Measurements from ENCODE around the gene RND1. TPM values are rescaled to one million over a fixed set of nuclear protein-coding genes. Genes with fewer than 3 reads are reported as not detected.

The RND1 gene
- total and polyA plus RNA-seq, 2 of the 13 experiments (the other 11 are each of a cell fraction or from before 2014, with no cell fraction given), result 1.8 to 1.9 TPM

- TF ChIP-seq, protein P1, sequence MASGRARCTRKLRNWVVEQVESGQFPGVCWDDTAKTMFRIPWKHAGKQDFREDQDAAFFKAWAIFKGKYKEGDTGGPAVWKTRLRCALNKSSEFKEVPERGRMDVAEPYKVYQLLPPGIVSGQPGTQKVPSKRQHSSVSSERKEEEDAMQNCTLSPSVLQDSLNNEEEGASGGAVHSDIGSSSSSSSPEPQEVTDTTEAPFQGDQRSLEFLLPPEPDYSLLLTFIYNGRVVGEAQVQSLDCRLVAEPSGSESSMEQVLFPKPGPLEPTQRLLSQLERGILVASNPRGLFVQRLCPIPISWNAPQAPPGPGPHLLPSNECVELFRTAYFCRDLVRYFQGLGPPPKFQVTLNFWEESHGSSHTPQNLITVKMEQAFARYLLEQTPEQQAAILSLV (CRISPR knock-in tag; IDR thresholded peaks at IDR 0.05; ENCODE audit: borderline replicate concordance), result no peak
- TF ChIP-seq ZBTB2 (CRISPR knock-in tag; IDR thresholded peaks at IDR 0.05; ENCODE audit: low read depth) (no peak), ZKSCAN1 (IDR thresholded peaks at IDR 0.05; ENCODE audit: low read length) (no peak), ZMYM3 (CRISPR knock-in tag; IDR thresholded peaks at IDR 0.05) (0 out of 2 replicates have a peak, but pooled peaks have one; percentile 14), SNRNP70 (IDR thresholded peaks at IDR 0.05; ENCODE audit: low read depth, low read length) (no peak), E2F1 (CRISPR knock-in tag; IDR thresholded peaks at IDR 0.05) (no peak), ZNF580 (CRISPR knock-in tag; IDR thresholded peaks at IDR 0.05; ENCODE audit: borderline replicate concordance, low read depth) (peak; percentile 71; the same call in 1 of the 2 replicates), ZNF33A (CRISPR knock-in tag; IDR thresholded peaks at IDR 0.05; ENCODE audit: borderline replicate concordance) (no peak), TEF (CRISPR knock-in tag; IDR thresholded peaks at IDR 0.05) (no peak), U2AF2 (IDR thresholded peaks at IDR 0.05; ENCODE audit: low read depth, low read length) (no peak)
- TF ChIP-seq, protein P2, sequence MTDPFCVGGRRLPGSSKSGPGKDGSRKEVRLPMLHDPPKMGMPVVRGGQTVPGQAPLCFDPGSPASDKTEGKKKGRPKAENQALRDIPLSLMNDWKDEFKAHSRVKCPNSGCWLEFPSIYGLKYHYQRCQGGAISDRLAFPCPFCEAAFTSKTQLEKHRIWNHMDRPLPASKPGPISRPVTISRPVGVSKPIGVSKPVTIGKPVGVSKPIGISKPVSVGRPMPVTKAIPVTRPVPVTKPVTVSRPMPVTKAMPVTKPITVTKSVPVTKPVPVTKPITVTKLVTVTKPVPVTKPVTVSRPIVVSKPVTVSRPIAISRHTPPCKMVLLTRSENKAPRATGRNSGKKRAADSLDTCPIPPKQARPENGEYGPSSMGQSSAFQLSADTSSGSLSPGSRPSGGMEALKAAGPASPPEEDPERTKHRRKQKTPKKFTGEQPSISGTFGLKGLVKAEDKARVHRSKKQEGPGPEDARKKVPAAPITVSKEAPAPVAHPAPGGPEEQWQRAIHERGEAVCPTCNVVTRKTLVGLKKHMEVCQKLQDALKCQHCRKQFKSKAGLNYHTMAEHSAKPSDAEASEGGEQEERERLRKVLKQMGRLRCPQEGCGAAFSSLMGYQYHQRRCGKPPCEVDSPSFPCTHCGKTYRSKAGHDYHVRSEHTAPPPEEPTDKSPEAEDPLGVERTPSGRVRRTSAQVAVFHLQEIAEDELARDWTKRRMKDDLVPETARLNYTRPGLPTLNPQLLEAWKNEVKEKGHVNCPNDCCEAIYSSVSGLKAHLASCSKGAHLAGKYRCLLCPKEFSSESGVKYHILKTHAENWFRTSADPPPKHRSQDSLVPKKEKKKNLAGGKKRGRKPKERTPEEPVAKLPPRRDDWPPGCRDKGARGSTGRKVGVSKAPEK (CRISPR knock-in tag; IDR thresholded peaks at IDR 0.05; ENCODE audit: borderline replicate concordance), result no peak
- TF ChIP-seq, protein P3, sequence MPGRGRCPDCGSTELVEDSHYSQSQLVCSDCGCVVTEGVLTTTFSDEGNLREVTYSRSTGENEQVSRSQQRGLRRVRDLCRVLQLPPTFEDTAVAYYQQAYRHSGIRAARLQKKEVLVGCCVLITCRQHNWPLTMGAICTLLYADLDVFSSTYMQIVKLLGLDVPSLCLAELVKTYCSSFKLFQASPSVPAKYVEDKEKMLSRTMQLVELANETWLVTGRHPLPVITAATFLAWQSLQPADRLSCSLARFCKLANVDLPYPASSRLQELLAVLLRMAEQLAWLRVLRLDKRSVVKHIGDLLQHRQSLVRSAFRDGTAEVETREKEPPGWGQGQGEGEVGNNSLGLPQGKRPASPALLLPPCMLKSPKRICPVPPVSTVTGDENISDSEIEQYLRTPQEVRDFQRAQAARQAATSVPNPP (CRISPR knock-in tag; IDR thresholded peaks at IDR 0.05), result no peak
- TF ChIP-seq, protein P4, sequence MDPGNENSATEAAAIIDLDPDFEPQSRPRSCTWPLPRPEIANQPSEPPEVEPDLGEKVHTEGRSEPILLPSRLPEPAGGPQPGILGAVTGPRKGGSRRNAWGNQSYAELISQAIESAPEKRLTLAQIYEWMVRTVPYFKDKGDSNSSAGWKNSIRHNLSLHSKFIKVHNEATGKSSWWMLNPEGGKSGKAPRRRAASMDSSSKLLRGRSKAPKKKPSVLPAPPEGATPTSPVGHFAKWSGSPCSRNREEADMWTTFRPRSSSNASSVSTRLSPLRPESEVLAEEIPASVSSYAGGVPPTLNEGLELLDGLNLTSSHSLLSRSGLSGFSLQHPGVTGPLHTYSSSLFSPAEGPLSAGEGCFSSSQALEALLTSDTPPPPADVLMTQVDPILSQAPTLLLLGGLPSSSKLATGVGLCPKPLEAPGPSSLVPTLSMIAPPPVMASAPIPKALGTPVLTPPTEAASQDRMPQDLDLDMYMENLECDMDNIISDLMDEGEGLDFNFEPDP (CRISPR knock-in tag; conservative IDR thresholded peaks at IDR 0.05), result no peak
- TF ChIP-seq, protein P5, sequence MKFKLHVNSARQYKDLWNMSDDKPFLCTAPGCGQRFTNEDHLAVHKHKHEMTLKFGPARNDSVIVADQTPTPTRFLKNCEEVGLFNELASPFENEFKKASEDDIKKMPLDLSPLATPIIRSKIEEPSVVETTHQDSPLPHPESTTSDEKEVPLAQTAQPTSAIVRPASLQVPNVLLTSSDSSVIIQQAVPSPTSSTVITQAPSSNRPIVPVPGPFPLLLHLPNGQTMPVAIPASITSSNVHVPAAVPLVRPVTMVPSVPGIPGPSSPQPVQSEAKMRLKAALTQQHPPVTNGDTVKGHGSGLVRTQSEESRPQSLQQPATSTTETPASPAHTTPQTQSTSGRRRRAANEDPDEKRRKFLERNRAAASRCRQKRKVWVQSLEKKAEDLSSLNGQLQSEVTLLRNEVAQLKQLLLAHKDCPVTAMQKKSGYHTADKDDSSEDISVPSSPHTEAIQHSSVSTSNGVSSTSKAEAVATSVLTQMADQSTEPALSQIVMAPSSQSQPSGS (CRISPR knock-in tag; IDR thresholded peaks at IDR 0.05), result peak; percentile 59; the same call in 1 of the 2 replicates
Measured at GRCh38 chr12:48890657-48891418, 25.2 kb upstream of the RND1 start (continued).

Data from HepG2 (cell line).